GM21528 (cell line): Measurements from ENCODE around the gene FAM25C.
"Not testable (repeated sequence)": the region's sequence is repeated elsewhere in the genome, so short reads cannot be mapped to it uniquely, and the experiment has no call there.

Experiments used
- ATAC-seq: cut with Tn5 transposase; IDR thresholded peaks from one replicate; pipeline ENCODE4 v1.9.1; 2021; ENCODE audit warnings: mild to moderate bottlenecking, moderate library complexity; ENCODE audit not compliant: unreplicated experiment, low FRiP score

FAM25C gene

DNA sequence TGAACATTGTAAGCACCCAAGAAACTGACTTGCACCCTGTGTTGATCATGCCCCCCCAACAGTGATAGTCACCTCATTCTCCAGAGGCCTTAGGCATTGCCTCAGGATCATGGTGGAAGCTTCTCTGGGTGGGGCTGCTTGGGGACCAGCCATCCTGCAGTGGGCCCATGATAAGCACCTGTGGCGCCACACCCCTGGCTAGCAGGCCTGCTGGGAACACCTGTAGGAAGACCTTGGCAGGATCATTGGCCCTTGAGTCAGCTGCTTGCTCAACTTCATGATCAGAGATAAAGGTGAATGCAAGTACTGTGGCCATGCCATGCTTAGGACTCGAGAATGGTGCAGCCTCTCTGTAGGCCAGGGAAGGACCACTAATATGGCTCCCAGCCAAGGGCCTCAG is 38.9 kb downstream of the FAM25C start:
- not testable (repeated sequence) for ATAC-seq

DNA sequence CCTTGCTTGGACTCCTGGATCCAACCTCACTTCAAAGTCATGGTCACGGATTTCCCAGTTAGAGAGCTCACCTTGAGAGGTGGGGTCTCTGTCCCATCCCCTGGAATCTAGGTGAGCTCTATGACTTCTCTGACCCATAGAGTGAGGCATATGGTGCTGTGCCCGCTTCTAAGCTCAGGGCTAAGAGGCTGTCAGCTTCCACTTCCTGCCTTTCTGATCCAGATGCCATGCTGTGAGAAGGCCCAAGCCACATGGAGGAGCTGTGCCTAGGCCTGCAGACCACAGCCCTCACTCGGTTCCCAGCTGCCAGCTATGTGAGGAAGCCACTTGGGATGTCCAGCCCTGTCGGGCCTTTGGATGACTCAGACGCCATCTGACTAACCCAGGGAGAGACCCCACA is 39.9 kb downstream of the FAM25C start:
- ATAC-seq, result not testable (repeated sequence)

DNA sequence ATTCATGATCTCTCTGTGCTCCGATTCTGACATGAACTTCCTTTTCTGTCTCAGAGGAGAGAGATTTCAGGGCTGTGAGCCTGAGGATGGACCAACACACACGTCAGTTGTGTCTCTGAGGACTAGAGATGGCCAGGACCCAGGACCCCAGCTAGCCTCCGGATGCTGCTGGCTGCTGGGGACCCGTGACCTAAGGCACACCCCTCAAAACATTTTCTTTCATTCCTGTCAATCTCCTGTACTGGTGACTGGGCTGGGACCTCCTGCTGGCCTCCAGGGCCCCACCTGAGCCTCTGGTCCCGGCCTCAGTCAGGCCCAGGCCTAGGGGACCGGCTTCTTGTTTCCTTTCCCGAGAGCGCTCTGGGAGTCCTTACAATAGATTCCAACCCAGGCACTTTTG is 42.4 kb downstream of the FAM25C start:
- not testable (repeated sequence) for ATAC-seq

DNA sequence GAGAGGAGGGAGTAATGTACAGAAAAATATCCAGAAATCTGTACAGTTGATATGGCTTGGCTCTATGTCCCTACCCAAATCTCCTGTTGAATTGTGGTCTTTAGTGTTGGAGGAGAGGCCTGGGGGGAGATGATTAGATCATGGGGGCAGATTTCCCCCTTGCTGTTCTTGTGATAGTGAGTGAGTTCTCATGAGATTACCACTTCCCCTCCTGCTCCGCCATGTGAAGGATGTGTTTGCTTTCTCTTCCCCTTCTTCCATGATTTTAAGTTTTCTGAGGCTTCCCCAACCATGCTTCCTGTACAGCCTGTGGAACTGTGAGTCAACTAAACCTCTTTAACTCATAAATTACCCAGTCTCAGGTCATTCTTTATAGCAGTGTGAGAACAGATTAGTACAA is 52.2 kb downstream of the FAM25C start:
- not testable (repeated sequence) for ATAC-seq
